NCI-H2227 (cell line): Measurements from ENCODE around the gene ATP8B1.
"Not testable (repeated sequence)": the region's sequence is repeated elsewhere in the genome, so short reads cannot be mapped to it uniquely, and the experiment has no call there.

Experiments
- DNase-seq: peaks from one replicate; lab custom pipeline; 2025; ENCODE audit not compliant: unreplicated experiment; lab: John Stamatoyannopoulos, UW

Gene ATP8B1

DNA sequence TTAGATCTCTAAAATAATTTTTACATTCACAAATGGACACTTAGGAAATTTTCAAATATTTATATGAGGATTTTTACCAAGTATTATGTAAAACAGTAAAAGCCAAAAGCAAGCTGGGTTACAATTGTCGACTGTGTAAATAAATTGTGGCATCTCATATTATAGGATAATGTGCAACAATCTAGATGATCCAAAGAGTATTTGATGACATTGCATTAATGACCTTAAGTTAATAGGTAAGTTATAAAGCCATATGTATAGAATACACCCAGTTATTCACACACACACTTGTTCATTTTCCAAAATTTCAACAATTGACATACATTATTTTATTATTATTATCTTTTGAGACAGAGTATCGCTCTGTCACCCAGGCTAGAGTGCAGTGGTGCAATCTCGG is 69.3 kb downstream of the ATP8B1 start:
- no peak for DNase-seq

DNA sequence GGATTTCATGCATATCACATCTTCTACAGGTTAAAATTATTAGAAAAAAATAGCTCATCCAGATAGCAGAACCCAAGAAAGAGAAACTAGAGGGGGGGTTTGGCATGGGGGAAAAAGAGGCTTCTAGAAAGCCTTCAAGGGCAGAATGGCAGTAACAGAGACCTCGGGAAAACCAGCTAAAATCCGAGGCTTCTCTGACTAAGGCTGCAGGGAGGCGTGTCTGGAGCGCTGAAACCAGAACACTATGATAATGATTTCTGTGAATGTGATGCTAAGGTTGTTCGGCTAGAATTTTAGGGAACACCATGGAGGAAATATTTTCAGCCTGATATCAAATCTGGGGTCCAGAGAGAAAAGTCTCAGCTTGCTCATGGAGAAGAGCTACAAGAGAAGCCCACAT is 73.0 kb downstream of the ATP8B1 start:
- DNase-seq, result peak; percentile 19

DNA sequence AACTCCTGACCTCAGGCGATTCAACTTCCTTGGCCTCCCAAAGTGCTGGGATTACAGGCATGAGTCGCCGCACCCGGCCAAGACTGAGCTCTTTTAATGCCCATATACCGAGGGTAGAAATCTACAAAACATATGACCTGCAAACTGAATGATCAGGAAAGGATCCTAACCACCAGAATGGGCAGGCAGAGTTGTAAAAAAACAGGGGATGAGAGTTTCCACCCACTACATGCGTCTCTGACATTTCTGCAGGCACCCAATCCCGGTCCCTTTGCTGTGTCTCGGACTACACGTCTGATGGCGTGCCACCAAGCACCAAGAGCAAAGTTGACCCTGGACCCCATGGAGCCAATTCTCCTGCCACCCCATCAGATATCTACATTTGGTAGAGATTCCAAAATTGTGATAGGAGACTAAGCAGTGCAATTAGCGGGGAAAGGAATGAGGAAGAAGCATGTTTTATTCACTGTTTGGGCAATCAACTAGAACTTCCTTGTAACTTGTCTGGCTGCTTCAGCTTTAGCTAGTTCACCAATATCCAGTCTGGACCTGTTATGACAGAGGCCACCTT is 74.1 kb downstream of the ATP8B1 start:
- no peak for DNase-seq

DNA sequence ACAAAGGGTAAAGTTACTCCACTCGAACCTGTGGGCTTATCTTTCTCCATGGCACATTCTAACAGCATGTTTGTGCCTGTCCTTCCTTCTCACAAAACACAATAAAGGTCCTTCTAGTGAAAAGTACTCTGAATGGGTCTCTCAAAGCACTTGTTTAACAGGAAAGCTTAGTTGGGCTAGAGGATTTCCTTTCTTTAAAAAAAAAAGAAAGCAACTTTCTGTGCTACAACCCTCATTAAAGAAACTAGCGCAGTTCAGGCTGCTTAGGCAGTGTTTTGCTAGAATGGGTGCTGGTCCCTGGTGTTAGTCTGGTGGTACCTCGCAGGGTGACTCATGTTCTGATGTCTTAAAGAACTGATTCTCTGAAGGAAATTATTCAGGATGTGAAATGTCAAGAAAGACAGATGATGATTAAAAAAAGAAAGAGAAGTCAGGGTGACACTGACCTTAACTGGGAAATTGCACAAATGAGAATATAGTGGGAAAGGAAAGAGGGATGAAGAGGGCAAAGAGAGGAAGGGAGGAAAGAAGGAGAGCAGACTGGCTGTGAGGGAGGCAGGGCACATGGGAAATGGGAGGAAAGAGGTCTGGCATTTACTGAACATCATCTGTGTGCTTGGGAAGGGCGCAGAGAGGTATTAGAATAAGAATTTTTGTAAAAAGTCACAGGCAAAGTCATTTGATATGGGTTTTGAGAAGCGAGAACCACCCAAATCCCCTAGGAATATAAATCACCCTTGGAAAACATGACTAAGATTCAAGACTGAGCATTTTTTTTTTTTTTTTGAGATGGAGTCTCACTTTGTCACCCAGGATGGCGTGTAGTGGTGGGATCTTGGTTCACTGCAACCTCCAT is 74.9 kb downstream of the ATP8B1 start:
- no peak for DNase-seq

DNA sequence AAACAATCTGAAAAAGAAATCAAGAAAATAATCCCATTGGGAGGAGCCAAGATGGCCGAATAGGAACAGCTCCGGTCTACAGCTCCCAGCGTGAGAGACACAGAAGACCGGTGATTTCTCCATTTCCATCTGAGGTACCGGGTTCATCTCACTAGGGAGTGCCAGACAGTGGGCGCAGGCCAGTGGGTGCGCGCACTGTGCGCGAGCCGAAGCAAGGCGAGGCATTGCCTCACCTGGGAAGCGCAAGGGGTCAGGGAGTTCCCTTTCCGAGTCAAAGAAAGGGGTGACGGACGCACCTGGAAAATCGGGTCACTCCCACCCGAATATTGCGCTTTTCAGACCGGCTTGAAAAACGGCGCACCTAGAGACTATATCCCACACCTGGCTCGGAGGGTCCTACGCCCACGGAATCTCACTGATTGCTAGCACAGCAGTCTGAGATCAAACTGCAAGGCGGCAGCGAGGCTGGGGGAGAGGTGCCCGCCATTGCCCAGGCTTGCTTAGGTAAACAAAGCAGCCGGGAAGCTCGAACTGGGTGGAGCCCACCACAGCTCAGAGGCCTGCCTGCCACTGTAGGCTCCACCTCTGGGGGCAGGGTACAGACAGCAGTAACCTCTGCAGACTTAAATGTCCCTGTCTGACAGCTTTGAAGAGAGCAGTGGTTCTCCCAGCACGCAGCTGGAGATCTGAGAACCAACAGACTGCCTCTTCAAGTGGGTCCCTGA is 83.7 kb downstream of the ATP8B1 start:
- DNase-seq, result not testable (repeated sequence)

DNA sequence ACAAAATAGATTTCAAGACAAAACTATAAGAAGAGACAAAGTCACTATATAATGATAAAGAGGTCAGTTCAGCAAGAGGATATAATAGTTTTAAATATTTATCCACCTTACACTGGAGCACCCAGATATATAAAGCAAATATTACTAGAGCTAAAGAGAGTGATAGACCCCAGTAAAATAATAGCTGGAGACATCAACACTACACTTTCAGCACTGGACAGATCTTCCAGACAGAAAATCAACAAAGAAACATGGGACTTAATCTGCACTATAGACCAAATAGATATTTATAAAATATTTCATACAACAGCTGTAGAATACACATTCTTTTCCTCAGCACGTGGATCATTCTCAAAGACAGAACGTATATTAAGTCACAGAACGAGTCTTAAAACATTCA is 86.6 kb downstream of the ATP8B1 start:
- DNase-seq, result no peak

DNA sequence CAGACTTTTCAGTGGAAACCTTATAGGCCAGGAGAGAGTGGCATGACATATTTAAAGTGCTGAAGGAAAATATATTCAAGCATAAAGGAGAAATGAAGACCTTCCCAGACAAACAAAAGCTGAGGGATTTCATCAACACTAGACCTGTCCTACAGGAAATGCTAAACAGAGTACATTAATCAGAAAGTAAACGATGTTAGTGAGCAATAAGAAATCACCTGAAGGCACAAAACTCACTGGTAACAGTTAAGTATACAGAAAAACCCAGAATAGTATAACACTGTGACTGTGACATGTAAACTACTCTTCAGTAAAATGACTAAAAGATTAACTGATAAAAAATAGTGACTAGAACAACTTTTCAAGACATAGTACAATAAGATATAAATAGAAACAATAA is 87.4 kb downstream of the ATP8B1 start:
- no peak for DNase-seq

DNA sequence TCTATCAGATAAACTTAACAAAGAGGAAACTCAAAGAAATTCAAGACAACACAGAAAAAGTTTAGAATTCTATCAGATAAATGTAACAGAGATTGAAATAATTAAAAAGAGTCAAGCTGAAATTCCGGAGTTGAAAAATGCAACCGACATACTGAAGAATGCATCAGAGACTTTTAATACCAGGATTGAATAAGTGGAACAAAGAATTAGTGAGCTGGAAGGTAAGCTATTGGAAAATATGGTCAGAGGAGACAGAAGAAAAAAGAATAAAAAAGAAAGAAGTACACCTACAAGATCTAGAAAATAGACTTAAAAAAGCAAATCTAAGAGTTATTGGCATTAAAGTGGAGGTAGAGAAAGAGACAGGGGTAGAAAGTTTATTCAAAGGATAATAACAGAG is 88.0 kb downstream of the ATP8B1 start:
- no peak for DNase-seq

DNA sequence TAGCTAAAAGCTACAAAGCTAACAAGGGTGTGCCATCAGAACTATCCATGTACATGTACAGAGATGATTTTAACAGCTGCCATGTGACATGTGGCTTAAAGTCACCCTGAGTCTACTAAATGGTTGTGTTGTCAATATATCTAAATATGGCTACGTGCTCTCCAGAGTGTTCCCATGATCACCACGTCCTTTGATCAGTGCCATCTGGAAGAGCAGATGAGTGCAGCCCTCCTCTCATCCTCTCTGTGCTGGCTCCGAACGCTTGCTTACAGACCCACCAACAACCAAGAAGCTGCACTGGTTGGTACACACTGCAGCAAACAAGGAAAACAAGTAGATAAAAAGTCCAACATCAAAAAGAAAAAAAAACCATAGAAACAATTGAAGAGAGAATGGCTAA is 92.9 kb downstream of the ATP8B1 start:
- DNase-seq, result no peak

DNA sequence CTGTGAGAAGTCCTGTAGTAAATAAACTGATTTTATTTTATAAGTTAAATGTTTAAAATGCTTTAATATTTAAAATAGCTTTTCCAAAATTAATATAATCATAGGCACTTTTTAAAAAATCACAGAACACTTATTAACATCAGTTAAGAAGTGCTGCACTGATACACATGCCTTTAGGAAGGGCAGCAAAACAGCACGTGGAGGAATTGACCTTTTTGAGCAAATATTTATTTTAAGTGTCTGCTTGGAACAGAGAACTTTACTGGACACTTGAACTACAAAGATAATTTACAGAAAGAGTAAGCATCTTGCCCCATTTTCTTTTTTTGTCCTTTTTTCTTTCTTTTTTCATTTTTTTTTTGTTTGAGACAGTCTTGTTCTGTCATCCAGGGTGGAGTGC is 93.8 kb downstream of the ATP8B1 start:
- no peak for DNase-seq

DNA sequence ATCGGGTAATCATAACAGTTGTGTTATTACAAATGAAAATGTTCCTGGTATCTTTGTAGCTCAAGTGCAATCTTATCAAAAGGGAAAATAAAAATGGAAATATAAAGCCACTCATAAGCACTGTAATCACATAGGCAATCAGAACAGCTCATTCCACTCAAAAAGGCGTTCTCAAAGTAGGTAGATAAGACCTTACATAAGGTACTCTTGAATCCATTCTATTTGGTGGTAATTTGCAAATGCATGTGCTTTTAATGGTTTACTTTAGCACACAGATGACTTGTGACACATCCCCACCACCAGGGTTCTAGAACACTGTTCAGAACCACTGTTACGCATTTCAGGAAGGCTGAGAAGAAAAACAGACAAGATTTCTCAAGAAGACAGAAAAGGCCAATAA is 94.8 kb downstream of the ATP8B1 start:
- no peak for DNase-seq

DNA sequence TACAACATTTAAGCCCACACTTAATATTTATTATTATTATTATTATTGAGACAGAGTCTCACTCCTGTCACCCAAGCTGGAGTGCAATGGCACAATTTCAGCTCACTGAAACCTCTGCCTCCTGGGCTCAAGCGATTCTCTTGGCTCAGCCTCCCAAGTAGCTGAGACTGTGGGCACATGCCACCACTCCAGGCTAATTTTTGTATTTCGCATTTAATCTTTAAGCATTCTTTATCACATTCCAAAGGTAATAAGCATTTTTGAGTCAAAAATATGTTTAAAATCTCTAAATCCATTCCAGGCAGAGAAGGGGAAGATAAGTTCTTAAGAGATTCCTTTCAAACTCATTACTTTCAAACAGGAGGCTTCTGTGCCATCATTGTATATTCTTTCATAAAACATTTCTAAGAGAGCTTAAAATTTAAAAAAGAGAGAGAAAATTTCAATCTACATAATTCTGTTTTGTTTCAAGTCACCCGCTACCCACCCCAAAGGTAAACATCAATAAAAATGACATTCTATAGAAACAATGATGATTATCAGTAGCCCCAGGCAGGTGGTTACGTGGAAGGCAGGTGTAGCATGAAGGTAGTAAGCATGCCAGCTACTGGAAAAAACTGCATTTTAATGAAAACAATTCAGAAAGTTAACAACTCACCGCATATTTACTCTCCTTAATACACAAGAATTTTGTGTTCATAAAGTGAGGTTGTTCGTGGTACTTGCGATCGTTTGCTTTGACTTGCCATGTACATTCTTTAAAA is 97.1 kb downstream of the ATP8B1 start:
- DNase-seq, result no peak

DNA sequence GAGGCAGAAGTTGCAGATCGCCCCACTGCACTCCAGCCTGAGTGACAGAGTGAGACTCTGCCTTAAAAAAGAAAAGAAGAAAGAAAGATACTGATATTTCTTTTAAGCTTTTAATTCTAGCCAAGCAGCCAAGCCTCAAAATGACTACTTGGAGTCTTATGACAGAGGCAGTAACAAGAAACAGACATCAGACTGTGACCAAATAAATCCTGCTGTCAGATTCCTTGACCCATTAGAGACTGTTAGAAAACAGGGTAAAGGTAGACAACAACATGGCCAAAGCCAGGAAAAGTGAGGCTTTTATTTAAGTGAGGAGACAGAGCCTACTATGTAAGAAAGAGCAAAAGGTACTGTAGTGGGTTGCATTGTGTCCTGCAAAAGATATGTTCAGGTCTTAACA is 98.1 kb downstream of the ATP8B1 start:
- DNase-seq, result no peak

DNA sequence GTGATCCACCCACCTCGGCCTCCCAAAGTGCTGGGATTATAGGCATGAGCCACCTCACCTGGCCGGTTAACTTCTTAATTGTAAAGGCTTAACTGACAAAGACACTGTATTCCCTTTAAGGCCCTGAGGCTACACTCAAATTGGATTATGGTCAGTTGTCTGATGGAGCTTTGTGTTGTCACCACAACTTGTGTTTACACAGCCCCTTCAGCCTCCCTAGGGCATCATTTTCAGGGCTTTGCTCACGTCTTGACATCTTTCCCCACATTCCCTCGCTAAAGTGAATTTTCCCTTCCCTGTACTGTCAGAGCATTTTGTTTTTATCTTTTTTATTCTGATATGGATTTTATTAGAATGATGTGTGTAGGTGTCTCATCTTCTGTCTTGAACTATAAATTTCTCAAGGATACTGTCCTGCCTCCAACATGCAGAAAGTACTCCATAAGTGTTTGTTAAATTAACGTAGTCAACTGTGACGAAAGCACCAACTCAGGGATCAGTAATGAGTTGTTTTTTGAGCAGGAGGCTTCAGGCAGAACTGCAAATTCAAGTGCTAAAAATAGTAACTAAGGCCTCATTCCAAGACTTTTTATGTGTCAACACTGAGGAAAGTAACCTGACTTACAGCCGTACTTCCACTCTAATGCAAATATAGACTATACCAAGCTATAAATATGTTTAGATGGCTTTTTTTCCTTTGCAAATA is 104.4 kb downstream of the ATP8B1 start:
- DNase-seq, result no peak

DNA sequence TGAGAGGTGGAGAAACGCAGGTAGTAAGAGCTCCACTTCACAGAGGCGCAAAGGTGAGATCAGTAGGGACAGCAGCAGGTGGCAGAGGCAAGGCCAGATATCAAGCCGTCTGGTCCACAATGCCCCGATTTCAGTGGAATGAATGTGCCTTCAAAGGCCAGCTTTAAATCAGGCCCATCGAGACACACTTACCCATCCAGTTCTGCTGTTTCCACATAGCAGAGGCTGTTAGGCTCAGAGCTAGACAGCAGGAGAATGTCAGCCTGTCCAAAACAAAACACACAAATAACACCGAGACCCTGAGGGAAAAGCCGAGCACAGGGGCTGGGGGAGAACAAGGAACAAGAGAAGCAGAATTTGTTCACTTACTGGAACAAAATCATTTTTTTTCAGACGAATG is 105.7 kb downstream of the ATP8B1 start:
- DNase-seq, result no peak

DNA sequence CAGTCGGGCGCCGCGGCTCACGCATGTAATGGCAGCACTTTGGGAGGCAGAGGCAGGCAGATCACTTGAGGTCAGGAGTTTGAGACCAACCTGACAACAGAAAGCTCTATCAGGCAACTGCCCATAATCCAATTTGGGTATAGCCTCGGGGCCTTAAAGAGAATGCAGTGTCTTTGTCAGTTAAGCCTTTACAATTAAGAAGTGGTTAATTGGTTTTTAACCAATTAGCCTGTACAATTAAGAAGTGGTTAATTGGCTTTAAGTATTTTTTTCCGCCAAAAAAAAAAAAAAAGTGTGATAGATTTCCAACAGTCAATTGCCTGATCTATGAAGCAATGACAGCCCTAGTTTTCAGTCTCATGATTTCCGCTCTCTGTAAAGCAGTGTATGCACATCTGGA is 106.8 kb downstream of the ATP8B1 start:
- no peak for DNase-seq

DNA sequence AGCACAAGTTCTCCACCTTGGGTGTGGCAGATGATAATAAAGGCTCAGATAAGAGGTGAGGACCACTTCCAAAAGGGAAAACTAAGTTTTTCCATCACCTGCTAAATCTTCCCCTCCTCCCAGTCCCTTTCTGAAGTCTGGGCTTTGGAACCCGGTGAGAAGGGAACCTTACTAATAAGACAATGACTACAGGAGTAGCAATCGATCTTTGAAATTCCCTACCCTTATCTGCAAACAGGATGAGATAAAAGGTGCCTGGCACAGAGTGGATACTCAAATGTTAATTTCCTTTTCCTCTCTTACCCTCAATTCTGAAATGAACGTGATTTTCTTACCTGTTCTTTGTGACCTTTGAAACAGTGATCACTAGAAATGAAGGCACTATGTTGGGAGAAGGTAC is 111.8 kb downstream of the ATP8B1 start:
- no peak for DNase-seq

DNA sequence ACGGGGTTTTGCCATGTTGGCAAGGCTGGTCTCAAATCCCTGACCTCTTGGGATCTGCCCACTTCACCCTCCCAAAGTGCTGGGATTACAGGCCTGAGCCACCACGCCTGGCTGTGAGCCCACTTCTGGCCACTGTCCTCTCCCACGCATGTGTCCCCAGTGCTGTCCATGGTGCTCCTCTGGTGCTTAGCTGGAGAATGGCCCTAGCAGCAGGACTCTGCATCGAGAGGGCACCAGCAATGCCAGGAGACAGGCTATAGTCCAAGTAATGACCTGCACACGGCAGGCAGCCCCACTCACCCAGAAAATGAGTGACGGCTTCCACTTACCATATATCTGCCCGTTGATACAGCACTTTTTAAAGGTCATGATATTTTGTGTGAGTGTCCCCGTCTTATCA is 115.1 kb downstream of the ATP8B1 start:
- no peak for DNase-seq

DNA sequence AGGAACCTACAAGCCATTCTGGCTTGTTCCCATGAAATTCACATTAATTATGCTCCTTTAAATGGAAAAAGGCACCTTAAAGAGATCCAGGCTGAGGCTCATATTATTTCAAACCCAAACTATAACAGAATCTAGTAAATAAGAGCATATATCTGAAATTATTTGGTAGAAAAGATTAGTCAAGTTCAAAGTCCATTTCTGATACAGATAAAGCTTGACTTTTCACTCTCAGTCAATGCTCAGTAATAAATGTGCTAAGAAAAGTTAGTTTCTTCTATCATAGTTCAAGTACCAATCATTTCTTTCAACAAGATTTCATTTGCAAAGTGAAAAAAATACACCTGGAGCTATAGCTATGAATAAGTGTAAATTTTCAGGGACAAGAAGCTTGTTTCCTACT is 119.6 kb downstream of the ATP8B1 start:
- no peak for DNase-seq

DNA sequence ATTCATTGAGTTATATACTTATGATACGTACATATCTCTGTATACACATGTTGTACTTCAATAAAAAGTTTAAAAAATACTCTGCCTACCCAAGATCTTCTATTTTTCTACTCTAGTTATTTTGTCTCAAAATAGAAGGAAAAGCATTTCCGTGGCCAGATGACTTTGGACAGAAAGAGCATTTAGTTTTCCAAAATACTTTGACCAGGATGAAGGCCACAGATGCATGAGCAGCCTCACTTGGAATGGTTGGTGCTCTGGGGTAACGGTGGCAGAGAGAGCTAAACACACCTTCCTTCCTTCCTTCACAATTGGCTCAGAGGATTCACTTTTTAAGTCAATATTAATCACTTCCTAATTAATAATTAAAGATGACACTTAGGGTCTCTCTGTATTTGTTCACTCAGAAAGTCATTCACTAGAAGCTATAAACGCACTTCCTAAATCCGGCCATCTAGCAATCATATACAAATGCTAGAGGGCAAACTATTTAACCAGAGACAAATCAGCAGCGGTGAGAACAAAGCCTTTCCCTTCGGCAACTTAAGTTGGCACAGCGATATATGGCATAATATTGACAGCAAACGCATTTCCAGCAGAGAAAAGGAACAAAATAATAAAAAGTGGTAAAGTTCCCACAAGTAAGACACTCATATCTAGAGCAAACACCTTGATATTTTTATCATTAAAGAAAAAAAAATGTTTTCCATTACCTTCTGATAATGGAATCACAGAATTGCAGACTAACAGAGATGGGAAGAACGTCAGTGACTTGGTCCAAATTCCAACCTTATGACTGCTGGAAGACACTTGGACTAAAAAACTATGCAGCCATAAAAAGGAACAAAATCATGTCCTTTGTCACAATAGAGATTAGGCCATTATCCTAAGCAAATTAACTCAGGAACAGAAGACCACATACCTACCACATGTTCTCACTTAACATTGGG is 125.6 kb downstream of the ATP8B1 start:
- DNase-seq, result no peak
